Lower leg skin (tissue), 3 donors: ENCODE results near the gene KMT5B.

ENCODE experiments used
- CTCF ChIP-seq, 3 donors: fragments of 450-650 bp; IDR thresholded peaks; one replicate each; pipeline ENCODE4 v1.5.1; 2016; ENCODE audit warnings: antibody characterized with exemption in 3 of 3, mild to moderate bottlenecking in 3 of 3, moderate library complexity in 2 of 3
- POLR2A ChIP-seq, 2 donors: fragments of 450-650 bp; IDR thresholded peaks; one replicate each; pipeline ENCODE4 v1.6.1; 2016 to 2017; ENCODE audit warnings: antibody characterized with exemption in 2 of 2, mild to moderate bottlenecking in 1 of 2, moderate library complexity in 1 of 2

- TF ChIP-seq POLR2A (IDR thresholded peaks at IDR 0.05) (no peak), CTCF (IDR thresholded peaks at IDR 0.05) (no peak)
Measured at GRCh38 chr11:68194675-68195294, 18.3 kb downstream of the KMT5B start.
